NB4 (cell line): ENCODE measurements around the gene CASZ1.

Experiments
- POLR2A ChIP-seq: IDR thresholded peaks from 2 replicates; pipeline ENCODE4 v1.6.1; 2011; ENCODE audit warnings: mild to moderate bottlenecking; ENCODE audit not compliant: insufficient read length; ENCODE audit errors: extremely low read depth
- TF ChIP-seq, protein P1 (sequence below): IDR thresholded peaks from one replicate; pipeline ENCODE4 v1.5.1; 2012; ENCODE audit warnings: low read depth, low read length

DNA sequence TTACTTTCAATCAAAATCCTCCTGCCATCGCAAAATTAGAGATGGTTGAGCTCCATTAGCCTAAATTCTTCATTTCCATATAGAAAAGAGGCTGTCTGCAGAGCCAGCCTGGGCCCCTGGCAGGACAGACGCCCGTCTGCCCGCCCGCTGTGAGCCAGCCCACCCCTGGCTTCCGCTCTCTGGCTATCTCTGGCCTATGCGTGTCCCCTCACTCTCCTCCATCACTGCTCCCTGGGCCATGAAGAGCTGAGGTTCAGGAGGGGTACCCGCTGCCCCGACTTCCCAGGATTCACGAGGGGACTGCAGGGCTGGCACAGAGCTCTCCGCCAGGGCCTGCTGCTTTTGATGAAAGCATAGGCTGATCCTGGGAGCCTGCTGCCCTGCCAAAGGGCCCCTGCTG lies 117.6 kb downstream of the CASZ1 start:
- TF ChIP-seq, protein P1, sequence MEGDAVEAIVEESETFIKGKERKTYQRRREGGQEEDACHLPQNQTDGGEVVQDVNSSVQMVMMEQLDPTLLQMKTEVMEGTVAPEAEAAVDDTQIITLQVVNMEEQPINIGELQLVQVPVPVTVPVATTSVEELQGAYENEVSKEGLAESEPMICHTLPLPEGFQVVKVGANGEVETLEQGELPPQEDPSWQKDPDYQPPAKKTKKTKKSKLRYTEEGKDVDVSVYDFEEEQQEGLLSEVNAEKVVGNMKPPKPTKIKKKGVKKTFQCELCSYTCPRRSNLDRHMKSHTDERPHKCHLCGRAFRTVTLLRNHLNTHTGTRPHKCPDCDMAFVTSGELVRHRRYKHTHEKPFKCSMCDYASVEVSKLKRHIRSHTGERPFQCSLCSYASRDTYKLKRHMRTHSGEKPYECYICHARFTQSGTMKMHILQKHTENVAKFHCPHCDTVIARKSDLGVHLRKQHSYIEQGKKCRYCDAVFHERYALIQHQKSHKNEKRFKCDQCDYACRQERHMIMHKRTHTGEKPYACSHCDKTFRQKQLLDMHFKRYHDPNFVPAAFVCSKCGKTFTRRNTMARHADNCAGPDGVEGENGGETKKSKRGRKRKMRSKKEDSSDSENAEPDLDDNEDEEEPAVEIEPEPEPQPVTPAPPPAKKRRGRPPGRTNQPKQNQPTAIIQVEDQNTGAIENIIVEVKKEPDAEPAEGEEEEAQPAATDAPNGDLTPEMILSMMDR = no peak
- TF ChIP-seq POLR2A = no peak
